Pericardium fibroblast (primary cell): ENCODE results near the gene BNIP5. TPM values are rescaled to one million over a fixed set of nuclear protein-coding genes. Genes with fewer than 3 reads are reported as not detected.

Experiments
- total RNA-seq: library from RNA; depleted of rRNA; stranded (reverse); fragments of >200 nt; gene quantifications from 2 replicates; pipeline ENCODE4 v1.2.3, GENCODE V29; 2015

Gene BNIP5
- total RNA-seq = not detected in 2 replicates

GRCh38 chr6:36336779-36337241, at the start of gene BNIP5:
TSS of gene BNIP5 (minus strand) at chr6:36336888. CDS start at chr6:36330690, 6,198 bp downstream.

GRCh38 chr6:36269834-36270705, 66.6 kb downstream of the BNIP5 start, which contains the start of gene PNPLA1:
TSS of gene PNPLA1 (plus strand) at chr6:36270060. CDS start at chr6:36270460, 400 bp downstream.

Other genes with a start within 250 kb of the BNIP5 start
- 2.9 and 5.4 TPM in 2 replicates for gene MAPK13, start 206.4 kb downstream of the BNIP5 start, total RNA-seq
- 8.9 and 11.4 TPM in 2 replicates for gene BRPF3, start 140.1 kb downstream of the BNIP5 start, total RNA-seq
- gene PNPLA1, start 66.8 kb downstream of the BNIP5 start, total RNA-seq = not detected in 2 replicates
- gene ETV7, start 50.8 kb upstream of the BNIP5 start, total RNA-seq = not detected in 2 replicates
- not detected in 2 replicates for gene PXT1, start 106.0 kb upstream of the BNIP5 start, total RNA-seq
- 41.1 and 65.6 TPM in 2 replicates for gene KCTD20, start 106.1 kb upstream of the BNIP5 start, total RNA-seq
- gene STK38, start 210.6 kb upstream of the BNIP5 start, total RNA-seq = 25.0 and 34.3 TPM in 2 replicates